Epithelial cell of esophagus (primary cell): ENCODE measurements around the gene DHPS.

ENCODE experiments used
- DNase-seq: peaks from one replicate; pipeline ENCODE4 v3.0.0; 2010; ENCODE audit warnings: low read depth
- H3K4me3 ChIP-seq: 2 replicates; pipeline ENCODE4 v1.5.1; 2011; ENCODE audit warnings: mild to moderate bottlenecking, low read length, control low read depth
- TF ChIP-seq, protein P1 (sequence below): IDR thresholded peaks from 2 replicates; pipeline ENCODE4 v1.5.1; 2011; ENCODE audit warnings: low read depth, mild to moderate bottlenecking, low read length, control low read depth, inconsistent platforms; ENCODE audit not compliant: insufficient read depth; ENCODE audit errors: missing control alignments

The DHPS gene

DNA sequence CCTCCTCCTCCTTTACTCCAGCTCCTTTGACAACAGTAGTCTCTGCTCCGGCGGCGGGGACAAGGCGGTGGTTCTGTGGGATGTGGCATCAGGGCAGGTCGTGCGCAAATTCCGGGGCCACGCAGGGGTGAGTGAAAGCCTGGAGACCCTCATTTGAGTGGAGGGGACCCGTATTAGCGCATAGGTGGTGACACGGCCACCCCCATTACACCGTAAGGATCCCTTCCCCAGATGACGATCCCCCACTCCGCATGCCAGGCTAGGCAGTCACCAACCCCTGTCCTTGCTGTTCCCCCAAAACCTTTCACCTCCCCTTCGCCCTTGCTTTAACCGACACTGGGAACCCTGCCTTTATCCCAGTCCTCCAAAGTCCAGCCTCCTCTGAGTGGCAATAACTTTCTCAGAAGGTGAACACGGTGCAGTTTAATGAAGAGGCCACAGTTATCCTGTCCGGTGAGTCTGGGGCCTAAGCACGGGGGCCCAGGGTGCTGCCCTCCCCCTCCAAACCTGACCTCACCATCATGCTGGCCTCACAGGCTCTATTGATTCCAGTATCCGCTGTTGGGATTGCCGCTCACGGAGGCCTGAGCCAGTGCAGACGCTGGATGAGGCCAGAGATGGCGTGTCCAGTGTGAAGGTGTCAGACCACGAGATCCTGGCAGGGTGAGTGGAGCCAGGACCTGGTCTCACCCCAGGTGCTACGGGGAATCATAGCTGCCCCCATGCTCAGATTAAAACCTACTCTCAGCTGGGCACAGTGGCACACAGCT lies 11.3 kb downstream of the DHPS start:
- no peak for DNase-seq
- TF ChIP-seq, protein P1, sequence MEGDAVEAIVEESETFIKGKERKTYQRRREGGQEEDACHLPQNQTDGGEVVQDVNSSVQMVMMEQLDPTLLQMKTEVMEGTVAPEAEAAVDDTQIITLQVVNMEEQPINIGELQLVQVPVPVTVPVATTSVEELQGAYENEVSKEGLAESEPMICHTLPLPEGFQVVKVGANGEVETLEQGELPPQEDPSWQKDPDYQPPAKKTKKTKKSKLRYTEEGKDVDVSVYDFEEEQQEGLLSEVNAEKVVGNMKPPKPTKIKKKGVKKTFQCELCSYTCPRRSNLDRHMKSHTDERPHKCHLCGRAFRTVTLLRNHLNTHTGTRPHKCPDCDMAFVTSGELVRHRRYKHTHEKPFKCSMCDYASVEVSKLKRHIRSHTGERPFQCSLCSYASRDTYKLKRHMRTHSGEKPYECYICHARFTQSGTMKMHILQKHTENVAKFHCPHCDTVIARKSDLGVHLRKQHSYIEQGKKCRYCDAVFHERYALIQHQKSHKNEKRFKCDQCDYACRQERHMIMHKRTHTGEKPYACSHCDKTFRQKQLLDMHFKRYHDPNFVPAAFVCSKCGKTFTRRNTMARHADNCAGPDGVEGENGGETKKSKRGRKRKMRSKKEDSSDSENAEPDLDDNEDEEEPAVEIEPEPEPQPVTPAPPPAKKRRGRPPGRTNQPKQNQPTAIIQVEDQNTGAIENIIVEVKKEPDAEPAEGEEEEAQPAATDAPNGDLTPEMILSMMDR = no peak
- H3K4me3 ChIP-seq = peak overlapping the region; percentile 94

DNA sequence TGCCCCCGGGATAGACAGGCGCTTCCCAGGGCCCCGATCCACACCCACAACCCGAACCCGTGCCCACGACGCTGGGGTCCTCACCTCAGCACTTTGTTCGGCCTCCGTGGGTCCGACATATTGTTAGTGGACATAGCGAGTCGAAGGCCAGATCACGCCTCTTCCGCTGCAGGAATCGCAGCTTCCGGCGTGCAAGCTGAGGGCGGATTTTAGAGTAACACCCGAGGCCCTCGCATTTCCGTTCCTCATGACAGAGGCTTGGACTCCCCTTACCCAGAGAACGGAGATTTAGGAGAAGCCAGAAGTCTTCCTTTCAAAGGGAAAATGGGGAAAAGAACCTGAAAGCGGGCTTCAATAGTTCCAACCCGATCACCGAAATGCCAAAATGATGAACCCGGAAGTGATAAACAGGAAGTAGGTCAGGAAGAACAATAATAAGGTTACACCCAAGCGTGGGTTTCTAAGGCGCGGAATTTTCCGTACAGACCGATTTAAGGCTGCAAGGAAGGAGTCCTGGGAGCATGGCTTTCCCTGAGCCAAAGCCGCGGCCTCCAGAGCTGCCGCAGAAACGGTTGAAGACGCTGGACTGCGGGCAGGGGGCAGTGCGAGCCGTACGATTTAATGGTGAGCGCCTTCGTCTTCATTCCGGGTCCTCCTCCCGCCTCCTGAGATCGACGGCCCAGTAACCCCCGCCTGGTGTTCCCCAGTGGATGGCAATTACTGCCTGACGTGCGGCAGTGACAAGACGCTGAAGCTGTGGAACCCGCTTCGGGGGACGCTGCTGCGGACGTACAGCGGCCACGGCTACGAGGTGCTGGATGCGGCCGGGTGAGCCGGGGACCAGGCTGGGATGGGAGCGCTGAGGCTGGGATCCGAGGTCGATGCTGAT lies 12.2 kb downstream of the DHPS start:
- peak overlapping the region; percentile 94 for H3K4me3 ChIP-seq
- peak; percentile 84 for DNase-seq
- TF ChIP-seq, protein P1 = no peak

DNA sequence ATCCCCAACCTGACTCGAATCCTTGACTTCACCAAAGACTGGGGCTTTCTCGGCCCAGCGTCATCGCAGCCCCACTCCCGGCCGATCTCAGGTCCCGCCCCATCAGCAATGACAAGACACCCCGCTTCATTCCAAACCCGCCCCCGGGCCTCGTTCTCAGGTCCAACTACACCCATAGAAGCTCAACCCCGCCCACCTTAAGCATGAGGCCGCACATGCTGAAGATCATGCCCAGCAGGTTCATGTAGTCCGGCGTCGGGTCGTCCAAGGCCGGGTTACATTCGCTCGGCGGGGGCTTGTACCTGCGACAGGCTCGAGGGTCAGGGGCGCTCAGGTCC lies 12.8 kb downstream of the DHPS start:
- DNase-seq = peak; percentile 79
- peak overlapping the region; percentile 94 for H3K4me3 ChIP-seq
- TF ChIP-seq, protein P1 = no peak

DNA sequence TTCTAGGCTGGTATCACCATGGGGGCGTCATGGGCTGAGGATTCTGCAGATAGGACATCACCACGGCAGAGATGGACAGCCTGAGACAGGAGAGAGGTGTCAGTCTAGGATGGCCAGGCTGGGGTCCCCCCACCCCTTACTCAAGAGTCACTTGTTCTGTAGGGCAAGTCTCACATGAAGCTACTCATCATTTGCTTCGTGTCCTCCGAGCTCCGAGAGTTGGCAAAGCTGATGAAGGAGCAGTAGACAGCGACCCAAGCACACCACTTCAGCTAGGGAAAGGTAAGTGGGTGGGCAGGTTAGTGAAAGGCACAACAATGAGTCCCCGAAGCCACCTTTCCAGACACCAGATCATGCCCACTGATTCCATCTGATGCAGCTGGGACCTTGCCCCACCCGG lies 13.3 kb downstream of the DHPS start:
- DNase-seq = no peak
- peak overlapping the region; percentile 94 for H3K4me3 ChIP-seq
- TF ChIP-seq, protein P1 = no peak

DNA sequence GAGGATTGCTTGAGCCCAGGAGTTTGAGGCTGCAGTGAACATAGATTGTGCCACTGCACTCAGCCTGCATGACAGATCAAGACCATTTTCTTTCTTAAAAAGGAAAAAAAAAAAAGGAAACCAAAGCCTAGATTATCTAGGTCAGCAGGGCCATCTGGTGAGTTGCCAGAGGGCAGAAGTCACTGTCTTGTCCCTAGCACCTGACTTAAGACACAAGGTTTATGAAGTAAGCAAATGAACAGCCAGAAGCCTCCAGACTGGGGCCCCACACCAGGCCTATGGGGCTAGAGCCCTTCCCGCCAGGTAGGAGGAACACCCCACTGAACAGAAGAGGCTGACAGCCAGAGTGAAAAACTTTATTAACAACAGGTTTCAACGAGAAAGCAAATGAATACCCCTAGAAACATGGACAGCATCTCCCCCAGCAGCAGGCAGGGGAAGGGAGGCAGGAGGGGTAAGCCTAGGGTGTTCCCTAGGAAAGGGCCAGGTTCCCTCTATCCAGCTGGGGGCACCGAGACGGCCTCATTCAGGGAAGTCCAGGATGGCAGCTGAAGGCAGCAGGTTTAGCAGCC lies 13.9 kb downstream of the DHPS start:
- DNase-seq = no peak
- TF ChIP-seq, protein P1 = no peak
- peak overlapping the region; percentile 94 for H3K4me3 ChIP-seq

DNA sequence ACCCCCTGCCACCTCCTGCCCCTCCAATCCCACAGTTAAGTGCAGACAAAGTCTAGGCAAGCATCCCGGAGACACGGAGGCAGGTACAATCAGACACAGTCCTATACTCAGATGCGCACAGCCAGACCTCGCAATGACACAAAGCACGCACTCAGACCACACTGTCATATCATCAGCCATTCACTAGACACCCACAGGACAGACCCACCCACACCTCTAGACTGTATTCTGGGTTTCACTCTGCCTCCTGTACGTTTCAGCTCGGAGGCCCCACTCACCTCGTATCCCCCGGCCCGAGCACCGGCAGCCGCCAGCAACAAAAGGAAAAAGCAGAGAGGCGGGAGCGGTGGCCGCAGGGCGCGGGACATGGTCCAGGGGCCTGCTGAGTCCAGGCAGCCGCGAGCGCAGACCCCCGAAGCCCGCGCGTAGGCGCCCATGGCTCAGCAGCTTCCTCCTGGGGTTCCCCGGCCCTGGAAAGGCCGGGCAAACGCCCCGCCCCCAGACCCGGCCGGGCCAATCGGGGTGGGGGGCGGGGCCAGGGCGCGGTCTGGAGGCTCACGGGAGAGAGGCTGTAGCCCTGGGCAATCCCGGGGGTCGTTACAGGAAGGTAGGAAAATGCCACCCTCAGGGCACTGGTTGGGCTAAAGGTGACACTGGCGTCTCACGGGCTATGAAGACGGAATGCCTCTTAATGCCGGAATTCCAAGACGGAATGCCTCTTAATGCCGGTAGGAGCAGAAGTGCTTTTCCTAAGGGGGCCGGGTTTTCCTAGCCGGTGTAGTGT lies 15.2 kb downstream of the DHPS start, which contains the start of the genes MAN2B1 and WDR83:
Gene MAN2B1 (minus strand): TSS at position 478 of the 784 bp plus-strand sequence. CDS start 41 bp downstream, at position 437.
Gene WDR83 (plus strand): TSS at position 543 of the 784 bp plus-strand sequence. CDS start 2,984 bp downstream, outside the sequence.
- peak within 1 kb of the TSS; percentile 88 for H3K4me3 ChIP-seq
- DNase-seq = peak; percentile 75
- TF ChIP-seq, protein P1 = no peak
